HG02763 (cell line): ENCODE results near the gene CCDC187.

Experiments
- ATAC-seq: cut with Tn5 transposase; IDR thresholded peaks from one replicate; pipeline ENCODE4 v1.9.1; 2021; ENCODE audit warnings: mild to moderate bottlenecking, moderate library complexity; ENCODE audit not compliant: unreplicated experiment

The CCDC187 gene

GRCh38 chr9:136211441-136212344 is 92.2 kb downstream of the CCDC187 start:
- no peak for ATAC-seq

- ATAC-seq = no peak
Observed at GRCh38 chr9:136211006-136211405, 92.9 kb downstream of the CCDC187 start.

- no peak for ATAC-seq
Observed at GRCh38 chr9:136210276-136210675, 93.6 kb downstream of the CCDC187 start.

- ATAC-seq = no peak
Observed at GRCh38 chr9:136209786-136210185, 94.1 kb downstream of the CCDC187 start.

- no peak for ATAC-seq
Observed at GRCh38 chr9:136209232-136209631, 94.7 kb downstream of the CCDC187 start.

GRCh38 chr9:136208675-136209074 is 95.2 kb downstream of the CCDC187 start:
- no peak for ATAC-seq

- no peak for ATAC-seq
Observed at GRCh38 chr9:136207616-136208015, 96.3 kb downstream of the CCDC187 start.

GRCh38 chr9:136206602-136207275 is 97.2 kb downstream of the CCDC187 start:
- no peak for ATAC-seq

- no peak for ATAC-seq
Observed at GRCh38 chr9:136205707-136205992, 98.2 kb downstream of the CCDC187 start.

GRCh38 chr9:136204838-136205706 is 98.8 kb downstream of the CCDC187 start, which contains the start of gene LHX3:
TSS of gene LHX3 (minus strand) at chr9:136205128. CDS start at chr9:136205012, 116 bp downstream.
- no peak for ATAC-seq

GRCh38 chr9:136204145-136204805 is 99.6 kb downstream of the CCDC187 start:
- ATAC-seq = no peak

GRCh38 chr9:136203408-136204144 is 100.3 kb downstream of the CCDC187 start:
- ATAC-seq = no peak

GRCh38 chr9:136202454-136203407 is 101.2 kb downstream of the CCDC187 start:
- no peak for ATAC-seq

- no peak for ATAC-seq
Observed at GRCh38 chr9:136201609-136202453, 102.1 kb downstream of the CCDC187 start.

- no peak for ATAC-seq
Observed at GRCh38 chr9:136201174-136201573, 102.7 kb downstream of the CCDC187 start.

GRCh38 chr9:136200424-136200823 is 103.5 kb downstream of the CCDC187 start:
- ATAC-seq = no peak
